Neural crest cell (in vitro differentiated cells): Measurements from ENCODE around the gene CDK14. TPM values are rescaled to one million over a fixed set of nuclear protein-coding genes. Genes with fewer than 3 reads are reported as not detected.
A peak's percentile ranks its signal among the peaks of the same experiment; 100 is the strongest.

ENCODE experiments used
- DNase-seq: peaks from one replicate; pipeline ENCODE4 v3.0.0; 2021; ENCODE audit warnings: low read depth, mixed read lengths, low spot score
- H3K27ac Mint-ChIP-seq: one replicate; pipeline ENCODE4 v1.8.0; 2021; ENCODE audit warnings: mild to moderate bottlenecking, mixed read lengths; ENCODE audit not compliant: unreplicated experiment
- H3K27me3 Mint-ChIP-seq: 2 replicates; pipeline ENCODE4 v1.8.0; 2021; ENCODE audit warnings: low read depth, mild to moderate bottlenecking, mixed read lengths
- H3K36me3 Mint-ChIP-seq: 2 replicates; pipeline ENCODE4 v1.8.0; 2021; ENCODE audit warnings: low read depth, mild to moderate bottlenecking, mixed read lengths
- H3K4me1 Mint-ChIP-seq: 2 replicates; pipeline ENCODE4 v1.8.0; 2021; ENCODE audit warnings: mixed read lengths
- H3K4me3 Mint-ChIP-seq: one replicate; pipeline ENCODE4 v1.8.0; 2021; ENCODE audit warnings: mild to moderate bottlenecking, mixed read lengths
- H3K9me3 Mint-ChIP-seq: 2 replicates; pipeline ENCODE4 v1.8.0; 2021; ENCODE audit warnings: mixed read lengths
- total RNA-seq: library from RNA; stranded (reverse); gene quantifications from 2 replicates; pipeline ENCODE4 v1.2.1, GENCODE V29; 2021
- TF ChIP-seq, protein P1 (sequence below): fragments of 200-600 bp; sonication (generic); conservative IDR thresholded peaks from 2 replicates; pipeline ENCODE4 v1.5.0; 2021; ENCODE audit warnings: antibody characterized with exemption, mild to moderate bottlenecking

The CDK14 gene
- total RNA-seq, 1 donor from 2014 or later: 49.6 TPM

GRCh38 chr7:90574820-90575187 lies 21.3 kb upstream of the CDK14 start:
- no peaks in the 10 kb centered on the region for H3K4me1 Mint-ChIP-seq
- H3K27me3 Mint-ChIP-seq: no peaks in the 10 kb centered on the region

GRCh38 chr7:90579181-90579688 lies 16.9 kb upstream of the CDK14 start:
- Mint-ChIP-seq H3K9me3 (no peaks in the 10 kb centered on the region), H3K27me3 (no peaks in the 10 kb centered on the region), H3K36me3 (no peaks in the 10 kb centered on the region), H3K27ac (no peak overlapping the region), H3K4me3 (no peak overlapping the region), H3K4me1 (no peaks in the 10 kb centered on the region)
- TF ChIP-seq, protein P1, sequence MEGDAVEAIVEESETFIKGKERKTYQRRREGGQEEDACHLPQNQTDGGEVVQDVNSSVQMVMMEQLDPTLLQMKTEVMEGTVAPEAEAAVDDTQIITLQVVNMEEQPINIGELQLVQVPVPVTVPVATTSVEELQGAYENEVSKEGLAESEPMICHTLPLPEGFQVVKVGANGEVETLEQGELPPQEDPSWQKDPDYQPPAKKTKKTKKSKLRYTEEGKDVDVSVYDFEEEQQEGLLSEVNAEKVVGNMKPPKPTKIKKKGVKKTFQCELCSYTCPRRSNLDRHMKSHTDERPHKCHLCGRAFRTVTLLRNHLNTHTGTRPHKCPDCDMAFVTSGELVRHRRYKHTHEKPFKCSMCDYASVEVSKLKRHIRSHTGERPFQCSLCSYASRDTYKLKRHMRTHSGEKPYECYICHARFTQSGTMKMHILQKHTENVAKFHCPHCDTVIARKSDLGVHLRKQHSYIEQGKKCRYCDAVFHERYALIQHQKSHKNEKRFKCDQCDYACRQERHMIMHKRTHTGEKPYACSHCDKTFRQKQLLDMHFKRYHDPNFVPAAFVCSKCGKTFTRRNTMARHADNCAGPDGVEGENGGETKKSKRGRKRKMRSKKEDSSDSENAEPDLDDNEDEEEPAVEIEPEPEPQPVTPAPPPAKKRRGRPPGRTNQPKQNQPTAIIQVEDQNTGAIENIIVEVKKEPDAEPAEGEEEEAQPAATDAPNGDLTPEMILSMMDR: no peak
- DNase-seq: no peak

More at GRCh38 chr7:90574820-90575187, 21.3 kb upstream of the CDK14 start:
- no peak for DNase-seq
- TF ChIP-seq, protein P1: no peak
- H3K27ac Mint-ChIP-seq: no peak overlapping the region
- no peaks in the 10 kb centered on the region for H3K9me3 Mint-ChIP-seq
- H3K4me3 Mint-ChIP-seq: no peak overlapping the region
- no peaks in the 10 kb centered on the region for H3K36me3 Mint-ChIP-seq

DNA sequence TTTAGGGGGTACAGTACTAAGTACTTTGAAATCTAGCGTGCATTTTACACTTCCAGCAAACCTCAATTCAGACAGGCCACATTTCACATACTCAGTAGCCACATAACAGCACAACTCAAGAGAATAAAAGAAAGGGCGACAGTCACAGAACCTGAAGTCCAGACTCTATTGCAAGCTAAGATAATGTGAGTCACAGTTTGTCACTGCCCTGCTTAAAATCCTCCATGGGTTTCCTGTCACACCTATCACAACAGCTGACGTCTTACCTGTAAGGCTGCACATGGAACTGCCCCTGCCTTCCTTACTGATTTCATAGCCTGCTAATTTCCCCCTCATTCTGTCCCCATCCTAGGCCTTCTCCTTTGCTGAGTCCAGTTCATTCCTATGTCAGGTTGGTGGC lies 16.1 kb upstream of the CDK14 start:
- DNase-seq: no peak
- Mint-ChIP-seq H3K27me3 (no peaks in the 10 kb centered on the region), H3K9me3 (no peaks in the 10 kb centered on the region), H3K27ac (peak overlapping the region; percentile 83), H3K4me3 (no peak overlapping the region), H3K36me3 (no peaks in the 10 kb centered on the region), H3K4me1 (no peaks in the 10 kb centered on the region)
- TF ChIP-seq, protein P1: no peak

- no peak for DNase-seq
- Mint-ChIP-seq H3K4me1 (no peaks in the 10 kb centered on the region), H3K4me3 (no peak overlapping the region), H3K9me3 (no peaks in the 10 kb centered on the region), H3K27ac (no peak overlapping the region), H3K27me3 (no peaks in the 10 kb centered on the region), H3K36me3 (no peaks in the 10 kb centered on the region)
- TF ChIP-seq, protein P1: no peak
Measured at GRCh38 chr7:90582164-90582563, 14.0 kb upstream of the CDK14 start.

DNA sequence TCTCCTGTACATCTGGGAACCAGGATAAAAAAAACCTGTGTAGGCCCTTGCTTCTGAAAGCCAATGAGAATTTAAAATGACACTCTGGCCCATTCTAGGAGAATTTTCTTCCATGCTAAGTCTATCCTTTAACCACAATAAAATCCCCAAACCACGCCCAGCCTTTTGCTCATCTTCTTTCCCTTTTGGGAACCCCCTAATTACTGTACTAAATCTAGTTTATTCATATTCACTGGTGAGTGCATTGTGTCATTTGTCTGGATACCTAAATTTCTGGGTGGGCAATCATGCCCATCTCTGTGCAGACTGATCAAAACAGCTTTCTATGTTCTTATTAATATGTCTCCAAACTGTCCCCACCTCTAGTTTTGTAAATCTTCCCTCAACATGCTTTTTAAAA lies 11.7 kb upstream of the CDK14 start:
- no peaks in the 10 kb centered on the region for H3K9me3 Mint-ChIP-seq
- no peaks in the 10 kb centered on the region for H3K27me3 Mint-ChIP-seq
- H3K4me3 Mint-ChIP-seq: no peak overlapping the region

More for the DNA sequence above, 11.7 kb upstream of the CDK14 start:
- TF ChIP-seq, protein P1: no peak
- Mint-ChIP-seq H3K4me1 (no peaks in the 10 kb centered on the region), H3K27ac (no peak overlapping the region), H3K36me3 (no peaks in the 10 kb centered on the region)
- DNase-seq: no peak
